WTC11 (cell line): Measurements from ENCODE around the gene NPLOC4. TPM values are rescaled to one million over a fixed set of nuclear protein-coding genes. Genes with fewer than 3 reads are reported as not detected.

Experiments
- ATAC-seq: fragments of 200-7000 bp; cut with Tn5 transposase; 2 replicates; pipeline ENCODE4 v1.10.0; 2021; ENCODE audit warnings: mild to moderate bottlenecking, moderate library complexity
- CTCF ChIA-PET: fragments of 300-600 bp; sonication (Branson Sonifier 250); formaldehyde crosslinking; loops from one replicate; lab custom pipeline; 2021; ENCODE audit warnings: antibody characterized with exemption; lab: Charles Lee
- POLR2A ChIA-PET: fragments of 350-600 bp; sonication (Branson Sonifier 250); formaldehyde crosslinking; loops from one replicate; lab custom pipeline; 2021; ENCODE audit warnings: antibody characterized with exemption; lab: Charles Lee
- DNase-seq: peaks from one replicate; pipeline ENCODE4 v3.0.0; 2021; ENCODE audit warnings: low spot score
- H3K27ac Mint-ChIP-seq: 2 replicates; pipeline ENCODE4 v1.8.0; 2021; ENCODE audit warnings: mixed read lengths
- H3K27me3 Mint-ChIP-seq: 2 replicates; pipeline ENCODE4 v1.8.0; 2021; ENCODE audit warnings: low read depth, mild to moderate bottlenecking, moderate library complexity, mixed read lengths
- H3K36me3 Mint-ChIP-seq: 2 replicates; pipeline ENCODE4 v1.8.0; 2021; ENCODE audit warnings: mixed read lengths
- H3K4me1 Mint-ChIP-seq: 2 replicates; pipeline ENCODE4 v1.8.0; 2022; ENCODE audit warnings: mixed read lengths
- H3K4me3 Mint-ChIP-seq: 2 replicates; pipeline ENCODE4 v1.8.0; 2021; ENCODE audit warnings: mild to moderate bottlenecking, moderate library complexity, mixed read lengths
- H3K9me3 Mint-ChIP-seq: 2 replicates; pipeline ENCODE4 v1.8.0; 2021; ENCODE audit warnings: mixed read lengths
- ARID4B ChIP-seq: sonication (generic); formaldehyde crosslinking; IDR thresholded peaks from 2 replicates; pipeline ENCODE4 v1.8.0; 2023; ENCODE audit warnings: missing genetic modification reagents, mild to moderate bottlenecking, borderline replicate concordance
- ATF2 ChIP-seq: sonication (generic); formaldehyde crosslinking; IDR thresholded peaks from 2 replicates; pipeline ENCODE4 v1.8.1; 2022; ENCODE audit warnings: low read depth, missing genetic modification reagents, borderline replicate concordance
- CREB1 ChIP-seq: sonication (generic); formaldehyde crosslinking; IDR thresholded peaks from 2 replicates; pipeline ENCODE4 v1.8.0; 2023; ENCODE audit warnings: mild to moderate bottlenecking, missing genetic modification reagents
- CREM ChIP-seq: sonication (generic); formaldehyde crosslinking; IDR thresholded peaks from 2 replicates; pipeline ENCODE4 v1.8.1; 2022; ENCODE audit warnings: mild to moderate bottlenecking, missing genetic modification reagents, moderate library complexity
- E2F1 ChIP-seq: sonication (generic); formaldehyde crosslinking; IDR thresholded peaks from 2 replicates; pipeline ENCODE4 v1.8.0; 2022; ENCODE audit warnings: mild to moderate bottlenecking, missing genetic modification reagents
- E2F5 ChIP-seq: sonication (generic); formaldehyde crosslinking; IDR thresholded peaks from 2 replicates; pipeline ENCODE4 v1.8.1; 2022; ENCODE audit warnings: mild to moderate bottlenecking, moderate library complexity, missing genetic modification reagents
- ELF4 ChIP-seq: sonication (generic); formaldehyde crosslinking; IDR thresholded peaks from 2 replicates; pipeline ENCODE4 v1.8.1; 2022; ENCODE audit warnings: low read depth, mild to moderate bottlenecking, moderate library complexity, missing genetic modification reagents
- ESRRA ChIP-seq: sonication (generic); formaldehyde crosslinking; IDR thresholded peaks from 2 replicates; pipeline ENCODE4 v1.8.1; 2022; ENCODE audit warnings: mild to moderate bottlenecking, missing genetic modification reagents, borderline replicate concordance
- FOXP4 ChIP-seq: sonication (generic); formaldehyde crosslinking; IDR thresholded peaks from 2 replicates; pipeline ENCODE4 v1.8.0; 2022; ENCODE audit warnings: mild to moderate bottlenecking, missing genetic modification reagents
- GABPB1 ChIP-seq: sonication (generic); formaldehyde crosslinking; IDR thresholded peaks from 2 replicates; pipeline ENCODE4 v1.8.1; 2023; ENCODE audit warnings: mild to moderate bottlenecking, missing genetic modification reagents
- IRF1 ChIP-seq: sonication (generic); formaldehyde crosslinking; IDR thresholded peaks from 2 replicates; pipeline ENCODE4 v1.8.0; 2023; ENCODE audit warnings: missing genetic modification reagents
- SP1 ChIP-seq: sonication (generic); formaldehyde crosslinking; conservative IDR thresholded peaks from 2 replicates; pipeline ENCODE4 v1.8.1; 2022; ENCODE audit warnings: missing genetic modification reagents
- TEAD1 ChIP-seq: sonication (generic); formaldehyde crosslinking; IDR thresholded peaks from 2 replicates; pipeline ENCODE4 v1.8.0; 2022; ENCODE audit warnings: mild to moderate bottlenecking, missing genetic modification reagents
- TP53 ChIP-seq: sonication (generic); formaldehyde crosslinking; IDR thresholded peaks from 2 replicates; pipeline ENCODE4 v1.8.1; 2023; ENCODE audit warnings: mild to moderate bottlenecking, missing genetic modification reagents
- USF1 ChIP-seq: sonication (generic); formaldehyde crosslinking; IDR thresholded peaks from 2 replicates; pipeline ENCODE4 v1.8.0; 2022; ENCODE audit warnings: mild to moderate bottlenecking, missing genetic modification reagents
- USF2 ChIP-seq: sonication (generic); formaldehyde crosslinking; IDR thresholded peaks from 2 replicates; pipeline ENCODE4 v1.8.1; 2023; ENCODE audit warnings: mild to moderate bottlenecking, missing genetic modification reagents, moderate library complexity
- ZNF121 ChIP-seq: sonication (generic); formaldehyde crosslinking; IDR thresholded peaks from 2 replicates; pipeline ENCODE4 v1.8.0; 2023; ENCODE audit warnings: missing genetic modification reagents
- ZNF317 ChIP-seq: sonication (generic); formaldehyde crosslinking; IDR thresholded peaks from 2 replicates; pipeline ENCODE4 v1.8.1; 2023; ENCODE audit warnings: low read depth, mild to moderate bottlenecking, moderate library complexity, missing genetic modification reagents, borderline replicate concordance
- ZNF416 ChIP-seq: fragments of 250-450 bp; sonication (Bioruptor Pico); IDR thresholded peaks from 2 replicates; pipeline ENCODE4 v1.9.0; 2021; ENCODE audit warnings: mild to moderate bottlenecking, inconsistent platforms
- total RNA-seq: library from RNA; stranded (reverse); gene quantifications from 3 replicates; pipeline ENCODE4 v1.2.3, GENCODE V29; 2021

Gene NPLOC4
- total RNA-seq, 1 experiment from 2014 or later: 83.5 TPM

- Mint-ChIP-seq H3K4me1 (peaks cover 20% of the 10 kb centered on the region), H3K27ac (peak within 1 kb of the TSS; percentile 92), H3K4me3 (peak within 1 kb of the TSS; percentile 88), H3K9me3 (no peaks in the 10 kb centered on the region), H3K27me3 (no peaks in the 10 kb centered on the region), H3K36me3 (peaks cover 16% of the 10 kb centered on the region)
- peak; percentile 79 for DNase-seq
- TF ChIP-seq ZNF416 (CRISPR knock-in tag) (no peak), ZNF317 (CRISPR knock-in tag) (no peak), USF2 (CRISPR knock-in tag) (peak; percentile 53), TP53 (CRISPR knock-in tag) (peak; percentile 83; the same call in 1 of the 2 replicates), ARID4B (CRISPR knock-in tag) (0 out of 2 replicates have a peak, but pooled peaks have one; percentile 1), CREM (peak; percentile 62; the same call in 1 of the 2 replicates), USF1 (peak; percentile 34; the same call in 1 of the 2 replicates), ELF4 (CRISPR knock-in tag) (0 out of 2 replicates have a peak, but pooled peaks have one; percentile 37), ATF2 (CRISPR knock-in tag) (no peak), TEAD1 (peak; percentile 43), ESRRA (CRISPR knock-in tag) (peak; percentile 76), E2F1 (no peak), CREB1 (CRISPR knock-in tag) (0 out of 2 replicates have a peak, but pooled peaks have one; percentile 15), E2F5 (CRISPR knock-in tag) (peak; percentile 67), IRF1 (CRISPR knock-in tag) (0 out of 2 replicates have a peak, but pooled peaks have one; percentile 43), GABPB1 (peak; percentile 54; the same call in 1 of the 2 replicates), ZNF121 (CRISPR knock-in tag) (no peak), SP1 (peak; percentile 70), FOXP4 (peak; percentile 65)
- ChIA-PET POLR2A (interaction anchor here (0.8 to 1.3 kb wide), 6 partner anchors 15 to 554 kb away, joined by 3 to 4 read pairs (median 3); partner anchors contain the start of gene ACTG1), CTCF (interaction anchor here (0.6 to 2.2 kb wide), 14 partner anchors 9 to 299 kb away, joined by 3 to 14 read pairs (median 4); partner anchors contain the start of gene ACTG1)
- peak; percentile 44 for ATAC-seq
These were observed 84.5 kb downstream of the NPLOC4 start, which contains the start of gene FAAP100 for GRCh38 chr17:81552244-81553017. TSS of gene FAAP100 (minus strand) at chr17:81552353. CDS start at chr17:81552330, 23 bp downstream.
